CD4-positive, alpha-beta T cell (primary cell): ENCODE results near the gene CASKIN2. TPM values are rescaled to one million over a fixed set of nuclear protein-coding genes. Genes with fewer than 3 reads are reported as not detected.

Experiments
- ATAC-seq: fragments of 200-7000 bp; cut with Tn5 transposase; one replicate; pipeline ENCODE4 v1.10.0; 2022; ENCODE audit warnings: mild to moderate bottlenecking; ENCODE audit not compliant: poor library complexity
- CTCF ChIA-PET: fragments of 350-600 bp; sonication (Branson Sonifier 250); formaldehyde crosslinking; loops from one replicate; lab custom pipeline; 2021; ENCODE audit warnings: antibody characterized with exemption, inconsistent platforms; lab: Charles Lee
- POLR2A ChIA-PET: fragments of 350-600 bp; sonication (Branson Sonifier 250); formaldehyde crosslinking; loops from one replicate; lab custom pipeline; 2021; ENCODE audit warnings: antibody characterized with exemption, inconsistent platforms; lab: Charles Lee
- DNase-seq, 14 experiments: peaks; one replicate each; pipeline ENCODE4 v3.0.0-alpha.2; 2013 to 2020; ENCODE audit warnings: mixed read lengths in 2 of 14
- H3K27ac ChIP-seq, 2 donors: one replicate each; pipeline versions ENCODE4 v1.5.1 to v1.7.0; 2013; ENCODE audit warnings: low read length in 2 of 2, low read depth in 1 of 2, mild to moderate bottlenecking in 1 of 2
- H3K27me3 ChIP-seq, 2 experiments: 1 replicate in 1 of 2; 2 replicates in 1 of 2; pipeline versions ENCODE4 v1.6.1 to v1.7.0; 2013; ENCODE audit warnings: low read length in 2 of 2, control low read depth in 1 of 2, mild to moderate bottlenecking in 1 of 2, moderate library complexity in 1 of 2; ENCODE audit not compliant: insufficient read depth in 2 of 2, control insufficient read depth in 1 of 2
- H3K36me3 ChIP-seq: one replicate; pipeline ENCODE4 v1.6.1; 2013; ENCODE audit warnings: low read length, control low read depth; ENCODE audit not compliant: insufficient read depth
- H3K4me1 ChIP-seq: one replicate; pipeline ENCODE4 v1.6.1; 2013; ENCODE audit warnings: low read length, control low read depth; ENCODE audit not compliant: insufficient read depth
- H3K4me3 ChIP-seq: one replicate; pipeline ENCODE4 v1.5.1; 2013; ENCODE audit warnings: mild to moderate bottlenecking, low read length, moderate library complexity
- H3K9me3 ChIP-seq, 2 experiments: 1 replicate in 1 of 2; 2 replicates in 1 of 2; pipeline versions ENCODE4 v1.6.1 to v1.7.0; 2013; ENCODE audit warnings: low read length in 2 of 2, mild to moderate bottlenecking in 2 of 2, control low read depth in 1 of 2, moderate library complexity in 1 of 2; ENCODE audit not compliant: control insufficient read depth in 1 of 2, insufficient read depth in 1 of 2
- H3K27ac Mint-ChIP-seq: one replicate; pipeline ENCODE4 v1.8.0; 2020; ENCODE audit warnings: mixed read lengths
- H3K27me3 Mint-ChIP-seq: one replicate; pipeline ENCODE4 v1.8.0; 2021; ENCODE audit warnings: mixed read lengths
- H3K36me3 Mint-ChIP-seq: one replicate; pipeline ENCODE4 v1.8.0; 2021; ENCODE audit warnings: low read depth, mixed read lengths
- H3K4me1 Mint-ChIP-seq: one replicate; pipeline ENCODE4 v1.8.0; 2021; ENCODE audit warnings: low read depth, mixed read lengths
- H3K4me3 Mint-ChIP-seq: one replicate; pipeline ENCODE4 v1.8.0; 2020; ENCODE audit warnings: mild to moderate bottlenecking, mixed read lengths
- H3K9me3 Mint-ChIP-seq: one replicate; pipeline ENCODE4 v1.8.0; 2020; ENCODE audit warnings: mixed read lengths
- CTCF ChIP-seq: fragments of 200-600 bp; IDR thresholded peaks from one replicate; pipeline ENCODE4 v1.8.0; 2022; ENCODE audit warnings: antibody characterized with exemption, mild to moderate bottlenecking
- intact Hi-C, 2 experiments: fragments of 100-400 bp; cut with DNase I in 1 of 2; cut with micrococcal nuclease in 1 of 2; formaldehyde crosslinking; loops; one replicate each; pipeline versions ENCODE4 v1.15.1 to v1.9.0; 2023 to 2025; cut with DNase I, micrococcal nuclease
- total RNA-seq, 174 experiments: library from RNA in 2 of 174; stranded (reverse) in 2 of 174; gene quantifications; one replicate each; pipeline ENCODE4 v1.2.3 and lab custom pipeline; 2021 to 2026

The CASKIN2 gene
- total RNA-seq, 2 experiments from 2014 or later = 0.17 to 0.25 TPM

GRCh38 chr17:75536366-75536765, 21.0 kb upstream of the CASKIN2 start:
- TF ChIP-seq CTCF = no peak
- Mint-ChIP-seq H3K27me3 (no peaks in the 10 kb centered on the region), H3K9me3 (no peaks in the 10 kb centered on the region), H3K36me3 (peaks cover 14% of the 10 kb centered on the region), H3K4me1 (peaks cover 26% of the 10 kb centered on the region), H3K4me3 (no peak overlapping the region), H3K27ac (no peak overlapping the region)
- no peak overlapping the region for H3K27ac ChIP-seq
- POLR2A ChIA-PET = interaction anchor here (2.5 kb wide), 1 partner anchor 11 kb away, joined by 16 read pairs; the partner anchor contains the start of gene LLGL2
- no peak overlapping the region for H3K4me3 ChIP-seq
- CTCF ChIA-PET = no interaction called here
- no peak for ATAC-seq
- H3K27me3 ChIP-seq = no peaks in the 10 kb centered on the region
- H3K4me1 ChIP-seq = peaks cover 25% of the 10 kb centered on the region
- no peaks in the 10 kb centered on the region for H3K9me3 ChIP-seq
- no peak for DNase-seq
- intact Hi-C loops = no loop called here
- H3K36me3 ChIP-seq = peaks cover 12% of the 10 kb centered on the region

GRCh38 chr17:75535871-75536270, 20.5 kb upstream of the CASKIN2 start:
- CTCF ChIA-PET = no interaction called here
- no peak overlapping the region for H3K4me3 Mint-ChIP-seq
- H3K27ac Mint-ChIP-seq = peak overlapping the region; percentile 87
- no peaks in the 10 kb centered on the region for H3K27me3 ChIP-seq
- no peaks in the 10 kb centered on the region for H3K27me3 Mint-ChIP-seq
- intact Hi-C loops = no loop called here
- H3K27ac ChIP-seq = peak overlapping the region in 1 of 2 donors; percentile 71
- H3K4me1 ChIP-seq = peaks cover 25% of the 10 kb centered on the region
- TF ChIP-seq CTCF = no peak
- H3K4me3 ChIP-seq = no peak overlapping the region
- no peaks in the 10 kb centered on the region for H3K9me3 ChIP-seq
- DNase-seq (no peak), ATAC-seq (no peak)
- no peaks in the 10 kb centered on the region for H3K9me3 Mint-ChIP-seq
- peaks cover 14% of the 10 kb centered on the region for H3K36me3 Mint-ChIP-seq
- POLR2A ChIA-PET = interaction anchor here (1.1 to 2.5 kb wide), 4 partner anchors 11 to 52 kb away, joined by 4 to 16 read pairs (median 10); partner anchors contain the start of genes LLGL2, MYO15B and TSEN54
- peaks cover 14% of the 10 kb centered on the region for H3K36me3 ChIP-seq
- peaks cover 26% of the 10 kb centered on the region for H3K4me1 Mint-ChIP-seq

- peak overlapping the region; percentile 38 for H3K4me3 Mint-ChIP-seq
- peak overlapping the region; percentile 87 for H3K27ac Mint-ChIP-seq
- ChIA-PET POLR2A (interaction anchor here (0.6 to 2.5 kb wide), 7 partner anchors 9 to 79 kb away, joined by 3 to 16 read pairs (median 5); partner anchors contain the start of genes LLGL2, MYO15B, TMEM94 and TSEN54), CTCF (interaction anchor here (1.6 kb wide), 1 partner anchor 10 kb away, joined by 6 read pairs; the partner anchor contains the start of gene LLGL2)
- ATAC-seq (peak; percentile 96), DNase-seq (peak in 13 of 14 experiments; percentile 31 to 87 (median 48))
- no peaks in the 10 kb centered on the region for H3K27me3 Mint-ChIP-seq
- no peaks in the 10 kb centered on the region for H3K9me3 Mint-ChIP-seq
- intact Hi-C loops = no loop called here
- Histone ChIP-seq H3K4me3 (peak overlapping the region; percentile 25), H3K27me3 (no peaks in the 10 kb centered on the region), H3K9me3 (no peaks in the 10 kb centered on the region), H3K4me1 (peaks cover 25% of the 10 kb centered on the region), H3K36me3 (peaks cover 12% of the 10 kb centered on the region), H3K27ac (peak overlapping the region; percentile 35 to 71)
- peaks cover 26% of the 10 kb centered on the region for H3K4me1 Mint-ChIP-seq
- H3K36me3 Mint-ChIP-seq = peaks cover 16% of the 10 kb centered on the region
- TF ChIP-seq CTCF = no peak
Measured at GRCh38 chr17:75535119-75535537, 19.8 kb upstream of the CASKIN2 start.
